Brain microvascular endothelial cell (primary cell): ENCODE measurements around the gene FAM149B1.

Source experiments
- DNase-seq: peaks from one replicate; pipeline ENCODE4 v3.0.0-alpha.2; 2020
- H3K27ac ChIP-seq: fragments of 250-450 bp; sonication (Bioruptor Pico); 2 replicates; pipeline ENCODE4 v1.5.1; 2020; ENCODE audit warnings: mild to moderate bottlenecking, moderate library complexity
- H3K27me3 ChIP-seq: fragments of 250-450 bp; sonication (Bioruptor Pico); replicated peaks from 2 replicates; pipeline ENCODE4 v1.5.1; 2020; ENCODE audit warnings: mild to moderate bottlenecking
- H3K36me3 ChIP-seq: fragments of 250-450 bp; sonication (Bioruptor Pico); replicated peaks from 2 replicates; pipeline ENCODE4 v1.5.1; 2020; ENCODE audit warnings: mild to moderate bottlenecking
- H3K4me3 ChIP-seq: 2 replicates; pipeline ENCODE4 v1.5.1; 2011; ENCODE audit warnings: low read depth, mild to moderate bottlenecking, control low read depth, low read length, moderate library complexity
- CTCF ChIP-seq: IDR thresholded peaks from 2 replicates; pipeline ENCODE4 v1.5.1; 2011; ENCODE audit warnings: low read depth, mild to moderate bottlenecking, moderate library complexity, low read length, control low read depth, inconsistent platforms; ENCODE audit errors: missing control alignments
- in situ Hi-C: cut with HindIII; loops from 2 replicates; pipeline ENCODE4 v1.10.0; 2017; ENCODE audit warnings: low sequenced_read_pairs, low pct_ligation_motif_present

Gene FAM149B1

GRCh38 chr10:73226663-73227062 is 58.7 kb downstream of the FAM149B1 start:
- DNase-seq = no peak
- Histone ChIP-seq H3K36me3 (peaks cover 2% of the 10 kb centered on the region), H3K27me3 (no peaks in the 10 kb centered on the region), H3K27ac (no peak overlapping the region), H3K4me3 (no peak overlapping the region)
- in situ Hi-C loops = no loop called here
- TF ChIP-seq CTCF = no peak

- no peaks in the 10 kb centered on the region for H3K27me3 ChIP-seq
- no peak overlapping the region for H3K4me3 ChIP-seq
- in situ Hi-C loops = no loop called here
- TF ChIP-seq CTCF = no peak
- H3K36me3 ChIP-seq = peaks cover 2% of the 10 kb centered on the region
- H3K27ac ChIP-seq = no peak overlapping the region
- DNase-seq = no peak
Observed at GRCh38 chr10:73228247-73228646, 60.3 kb downstream of the FAM149B1 start.

GRCh38 chr10:73229567-73229966 is 61.6 kb downstream of the FAM149B1 start:
- H3K36me3 ChIP-seq = peaks cover 5% of the 10 kb centered on the region
- H3K27ac ChIP-seq = no peak overlapping the region
- no peak for DNase-seq
- H3K27me3 ChIP-seq = no peaks in the 10 kb centered on the region
- H3K4me3 ChIP-seq = no peak overlapping the region
- in situ Hi-C loops = no loop called here
- TF ChIP-seq CTCF = no peak

- in situ Hi-C loops = no loop called here
- no peak for DNase-seq
- H3K4me3 ChIP-seq = no peak overlapping the region
Observed at GRCh38 chr10:73232887-73233286, 65.0 kb downstream of the FAM149B1 start.

GRCh38 chr10:73233883-73234282 is 66.0 kb downstream of the FAM149B1 start:
- Histone ChIP-seq H3K27me3 (no peaks in the 10 kb centered on the region), H3K36me3 (peaks cover 5% of the 10 kb centered on the region), H3K4me3 (no peak overlapping the region), H3K27ac (no peak overlapping the region)
- no peak for DNase-seq
- TF ChIP-seq CTCF = no peak
- in situ Hi-C loops = no loop called here

More at GRCh38 chr10:73232887-73233286, 65.0 kb downstream of the FAM149B1 start:
- no peak overlapping the region for H3K27ac ChIP-seq
- peaks cover 5% of the 10 kb centered on the region for H3K36me3 ChIP-seq
- TF ChIP-seq CTCF = peak; percentile 36
- no peaks in the 10 kb centered on the region for H3K27me3 ChIP-seq

GRCh38 chr10:73234695-73235094 is 66.8 kb downstream of the FAM149B1 start:
- DNase-seq = no peak
- H3K27me3 ChIP-seq = no peaks in the 10 kb centered on the region
- H3K36me3 ChIP-seq = peaks cover 8% of the 10 kb centered on the region
- in situ Hi-C loops = no loop called here
- H3K4me3 ChIP-seq = no peak overlapping the region
- H3K27ac ChIP-seq = no peak overlapping the region
- no peak for TF ChIP-seq CTCF
